CD14-positive monocyte (primary cell): Measurements from ENCODE around the gene TMEM44. TPM values are rescaled to one million over a fixed set of nuclear protein-coding genes. Genes with fewer than 3 reads are reported as not detected.

Experiments used
- DNase-seq, 3 donors: peaks; one replicate each; pipeline ENCODE4 v3.0.0-alpha.2; 2011 to 2022
- H2AFZ ChIP-seq: 2 replicates; pipeline ENCODE4 v1.6.0; 2012; ENCODE audit warnings: mild to moderate bottlenecking, low read depth, low read length, inconsistent platforms; ENCODE audit not compliant: insufficient read depth, poor library complexity, severe bottlenecking
- H3K27ac ChIP-seq, 2 donors: 1 replicate in 1 of 2; 2 replicates in 1 of 2; pipeline ENCODE4 v1.5.1; 2012 to 2013; ENCODE audit warnings: low read length in 2 of 2, control low read depth in 1 of 2, inconsistent platforms in 1 of 2, low read depth in 1 of 2, mild to moderate bottlenecking in 1 of 2
- H3K27me3 ChIP-seq, 2 donors: one replicate each; pipeline versions ENCODE4 v1.6.0 to v1.6.1; 2011 to 2013; ENCODE audit warnings: low read length in 2 of 2; ENCODE audit not compliant: control insufficient read depth in 2 of 2, insufficient read depth in 2 of 2
- H3K36me3 ChIP-seq, 2 donors: replicated peaks in 1 of 2; 1 replicate in 1 of 2; 2 replicates in 1 of 2; pipeline versions ENCODE4 v1.5.1 to v1.6.1; 2012 to 2013; ENCODE audit warnings: low read length in 2 of 2, control low read depth in 1 of 2, inconsistent platforms in 1 of 2, mild to moderate bottlenecking in 1 of 2; ENCODE audit not compliant: insufficient read depth in 2 of 2, control insufficient read depth in 1 of 2
- H3K4me1 ChIP-seq, 2 donors: 1 replicate in 1 of 2; 2 replicates in 1 of 2; pipeline versions ENCODE4 v1.5.1 to v1.6.1; 2012 to 2013; ENCODE audit warnings: low read length in 2 of 2, control low read depth in 1 of 2, inconsistent platforms in 1 of 2, mild to moderate bottlenecking in 1 of 2, moderate library complexity in 1 of 2; ENCODE audit not compliant: insufficient read depth in 2 of 2, control insufficient read depth in 1 of 2
- H3K4me2 ChIP-seq: replicated peaks from 2 replicates; pipeline ENCODE3; 2012; ENCODE audit warnings: low read length, moderate library complexity, mild to moderate bottlenecking; ENCODE audit not compliant: poor library complexity, severe bottlenecking; ENCODE audit errors: extremely low read depth
- H3K4me3 ChIP-seq, 3 experiments: fragments of 200-600 bp in 1 of 3; sonication (generic) in 1 of 3; replicated peaks in 1 of 3; 1 replicate in 2 of 3; 2 replicates in 1 of 3; pipeline ENCODE4 v1.5.1; 2011 to 2013; ENCODE audit warnings: low read length in 3 of 3, mild to moderate bottlenecking in 3 of 3, control low read depth in 2 of 3, low read depth in 2 of 3, inconsistent platforms in 1 of 3, moderate library complexity in 1 of 3
- H3K79me2 ChIP-seq: 2 replicates; pipeline ENCODE4 v1.6.0; 2012; ENCODE audit warnings: mild to moderate bottlenecking, control low read depth, inconsistent platforms, low read length, moderate library complexity; ENCODE audit not compliant: insufficient read depth
- H3K9ac ChIP-seq: 2 replicates; pipeline ENCODE4 v1.6.0; 2017; ENCODE audit warnings: low read length, mild to moderate bottlenecking; ENCODE audit not compliant: insufficient read depth, poor library complexity, severe bottlenecking
- H3K9me3 ChIP-seq, 2 donors: replicated peaks in 1 of 2; 1 replicate in 1 of 2; 2 replicates in 1 of 2; pipeline versions ENCODE4 v1.5.1 to v1.6.1; 2012 to 2013; ENCODE audit warnings: low read length in 2 of 2, control low read depth in 1 of 2; ENCODE audit not compliant: control insufficient read depth in 1 of 2, insufficient read depth in 1 of 2
- H4K20me1 ChIP-seq: 2 replicates; pipeline ENCODE4 v1.6.0; 2012; ENCODE audit warnings: mild to moderate bottlenecking, low read length, control low read depth, moderate library complexity; ENCODE audit not compliant: insufficient read depth
- H3K27ac Mint-ChIP-seq, 7 donors: one replicate each; pipeline ENCODE4 v1.8.0; 2020; ENCODE audit warnings: mild to moderate bottlenecking in 7 of 7, mixed read lengths in 7 of 7, moderate library complexity in 6 of 7, inconsistent platforms in 2 of 7
- H3K27me3 Mint-ChIP-seq, 3 donors: one replicate each; pipeline ENCODE4 v1.8.0; 2021 to 2022; ENCODE audit warnings: low read depth in 3 of 3, mild to moderate bottlenecking in 3 of 3, mixed read lengths in 3 of 3, moderate library complexity in 3 of 3, inconsistent platforms in 1 of 3
- H3K36me3 Mint-ChIP-seq, 2 donors: one replicate each; pipeline ENCODE4 v1.8.0; 2020; ENCODE audit warnings: mixed read lengths in 2 of 2, inconsistent platforms in 1 of 2, mild to moderate bottlenecking in 1 of 2
- H3K4me1 Mint-ChIP-seq: one replicate; pipeline ENCODE4 v1.8.0; 2020; ENCODE audit warnings: mild to moderate bottlenecking, mixed read lengths
- H3K4me3 Mint-ChIP-seq, 2 donors: one replicate each; pipeline ENCODE4 v1.8.0; 2020; ENCODE audit warnings: mild to moderate bottlenecking in 2 of 2, mixed read lengths in 2 of 2, moderate library complexity in 1 of 2
- H3K9me3 Mint-ChIP-seq, 7 donors: one replicate each; pipeline ENCODE4 v1.8.0; 2020 to 2022; ENCODE audit warnings: mixed read lengths in 7 of 7, mild to moderate bottlenecking in 6 of 7, moderate library complexity in 6 of 7, inconsistent platforms in 2 of 7
- CTCF ChIP-seq: fragments of 200-600 bp; IDR thresholded peaks from one replicate; pipeline ENCODE4 v1.8.0; 2022; ENCODE audit warnings: antibody characterized with exemption, mild to moderate bottlenecking
- WGBS: methylation state at CpG from one replicate; pipeline ENCODE4 v1.1.5; 2013; ENCODE audit warnings: missing lambda C conversion rate; ENCODE audit not compliant: insufficient coverage; 5-methylcytosine and 5-hydroxymethylcytosine counted together
- intact Hi-C, 2 donors: fragments of 100-400 bp; cut with micrococcal nuclease; formaldehyde crosslinking; loops; one replicate each; pipeline versions ENCODE4 v1.15.0 to v1.15.1; 2023
- polyA plus RNA-seq, 3 donors: library from polyadenylated mRNA; depleted of rRNA in 1 of 3; unstranded in 2 of 3; stranded (reverse) in 1 of 3; fragments of 300-500 nt in 2 of 3; fragments of >200 nt in 1 of 3; fragmentation: Illumina TruSeq in 2 of 3; gene quantifications; 1 replicate in 2 of 3; 2 replicates in 1 of 3; pipeline ENCODE4 v1.2.3, GENCODE V29; 2012 to 2021
- small RNA-seq: library from RNA; depleted of rRNA; stranded (forward); fragments of <200 nt; gene quantifications from one replicate; pipeline ENCODE3, GENCODE V24; 2012; ENCODE audit warnings: low read depth; ENCODE audit not compliant: insufficient read length

Gene TMEM44
- polyA plus RNA-seq, 3 donors = 0.68 TPM; not detected in 2

GRCh38 chr3:194537732-194538247 lies 95.4 kb downstream of the TMEM44 start:
- H3K9me3 ChIP-seq = peaks cover 3 to 11% of the 10 kb centered on the region in 2 donors
- WGBS = 76% methylated on average over 6 of the region's 8 CpGs
- H3K36me3 Mint-ChIP-seq = peaks cover 0 to 2% of the 10 kb centered on the region in 2 donors
- no peak overlapping the region for H3K9ac ChIP-seq
- H3K79me2 ChIP-seq = no peaks in the 10 kb centered on the region
- H4K20me1 ChIP-seq = no peaks in the 10 kb centered on the region
- no peak overlapping the region for H3K27ac Mint-ChIP-seq
- H3K4me1 ChIP-seq = peaks cover 14 to 29% of the 10 kb centered on the region in 2 donors
- DNase-seq = no peak
- H3K27me3 Mint-ChIP-seq = peaks cover 0 to 2% (median 0%) of the 10 kb centered on the region in 3 donors
- H3K27me3 ChIP-seq = no peaks in the 10 kb centered on the region
- H3K27ac ChIP-seq = no peak overlapping the region
- TF ChIP-seq CTCF = no peak
- no peak overlapping the region for H3K4me3 ChIP-seq
- intact Hi-C loops = loop anchor here in 1 of 2 donors (10.0 kb wide), 1 partner anchor 57 kb away; no protein-coding TSS in a partner anchor
- peaks cover 27% of the 10 kb centered on the region for H3K4me1 Mint-ChIP-seq
- H3K4me3 Mint-ChIP-seq = peak overlapping the region in 1 of 2 donors; percentile 16
- peaks cover 2 to 20% (median 12%) of the 10 kb centered on the region in 7 donors for H3K9me3 Mint-ChIP-seq
- no peaks in the 10 kb centered on the region for H3K36me3 ChIP-seq
- peak overlapping the region; percentile 52 for H2AFZ ChIP-seq
- H3K4me2 ChIP-seq = no peak overlapping the region

Small RNA genes within 50 kb of the gene (small RNA-seq; reads per million reads assigned to genes)
- gene AC046143.2 = not detected

Other genes starting within 250 kb of the TMEM44 start
- under 1 TPM in 1 of 3 donors, not detected in 2; 0.12 TPM for gene GP5, start 234.2 kb downstream of the TMEM44 start, polyA plus RNA-seq
- 10 to 100 TPM in 1 of 3 donors, 1 to 10 TPM in 2; 4.7 to 19.5 (median 5.2) TPM for gene ATP13A3, start 146.4 kb downstream of the TMEM44 start, polyA plus RNA-seq
- 10 to 100 TPM in 1 of 3 donors, 1 to 10 TPM in 2; 6.7 to 30.9 (median 9.9) TPM for gene LSG1, start 38.8 kb upstream of the TMEM44 start, polyA plus RNA-seq
- gene FAM43A, start 52.5 kb upstream of the TMEM44 start, polyA plus RNA-seq = 10 to 100 TPM in 1 of 3 donors, 1 to 10 TPM in 2; 6.6 to 11.3 (median 9.8) TPM